ENCODE data around the gene EID2B. TPM values are rescaled to one million over a fixed set of nuclear protein-coding genes. Genes with fewer than 3 reads are reported as not detected.

EID2B gene
- total and polyA plus RNA-seq, 9 of the 15 experiments (the other 6 are each of a cell fraction or from before 2014, with no cell fraction given): 2.8 to 8.8 (median 4.8) TPM

- peak overlapping the region; percentile 83 for H3K4me2 ChIP-seq (ENCODE audit: insufficient read depth, low read length)
- H3K27ac ChIP-seq (ENCODE audit: extremely low read depth, low read depth, low read length): peak overlapping the region; percentile 60
- no peaks in the 10 kb centered on the region for H3K9me1 ChIP-seq (ENCODE audit: control insufficient read depth, insufficient read depth, low read length)
- ChIA-PET POLR2A (interaction anchor here (0.6 to 1.5 kb wide), 3 partner anchors 9 to 380 kb away, joined by 5 to 6 read pairs (median 5); partner anchors contain the start of gene RPS16), CTCF (ENCODE audit: low intra/inter-chr PET ratio) (interaction anchor here (0.5 kb wide), 1 partner anchor 74 kb away, joined by 3 read pairs; no protein-coding TSS in a partner anchor)
- peak overlapping the region; percentile 50 to 84 for H3K9ac ChIP-seq (ENCODE audit: insufficient read depth in 1 of 2, low read depth in 2 of 2, low read length in 2 of 2)
- DNase-seq (ENCODE audit: extremely low read depth in 1 of 4, low spot score in 3 of 4): peak; percentile 46 to 71 (median 61)
- peaks cover 4 to 19% of the 10 kb centered on the region in 2 experiments; a peak in 4 of 5 replicates for H3K27me3 ChIP-seq (ENCODE audit: control insufficient read depth in 2 of 2, insufficient read depth in 2 of 2, low read length in 2 of 2)
- TSS peak; percentile 48 for BruUV-seq (replicated peaks)
- 5% methylated on average over 9 of the region's 9 CpGs for WGBS (ENCODE audit: insufficient coverage, low coverage, missing lambda C conversion rate)
- H4K20me1 ChIP-seq (replicated peaks; ENCODE audit: control insufficient read depth, insufficient read depth, low read length): no peaks in the 10 kb centered on the region
- peak; percentile 77 for ATAC-seq
- intact Hi-C loops (cut with micrococcal nuclease): no loop called here
- in situ Hi-C loops (cut with MboI): no loop called here
- no peaks in the 10 kb centered on the region for H3K79me2 ChIP-seq (ENCODE audit: control insufficient read depth, insufficient read depth, low read length)
- peaks cover 21 to 29% of the 10 kb centered on the region in 2 experiments; a peak in 4 of 5 replicates for H3K4me1 ChIP-seq (replicated peaks in 1 of 2; ENCODE audit: control insufficient read depth in 2 of 2, insufficient read depth in 2 of 2, low read length in 2 of 2)
- H3K36me3 ChIP-seq (ENCODE audit: control insufficient read depth, insufficient read depth, low read length): no peaks in the 10 kb centered on the region
- peak overlapping the region; percentile 96 for H2AFZ ChIP-seq (ENCODE audit: low read depth, low read length)
- H3K4me3 ChIP-seq: peak overlapping the region; percentile 34
- H3K9me3 ChIP-seq (replicated peaks; ENCODE audit: control insufficient read depth, insufficient read depth, low read depth, low read length): no peaks in the 10 kb centered on the region
- FAIRE-seq: peak; percentile 82
- TF ChIP-seq ZKSCAN1 (IDR thresholded peaks at IDR 0.05; ENCODE audit: low read depth, low read length) (no peak), POLR2A (conservative IDR thresholded peaks at IDR 0.05) (no peak), KDM4B (IDR thresholded peaks at IDR 0.05; ENCODE audit: borderline replicate concordance in 2 of 2, low read depth in 1 of 2) (no peak), EGR1 (conservative IDR thresholded peaks at IDR 0.05) (no peak), PHB (CRISPR knock-in tag; IDR thresholded peaks at IDR 0.05) (no peak), ETV6 (IDR thresholded peaks at IDR 0.05; ENCODE audit: borderline replicate concordance in 1 of 2, low read depth in 2 of 2, low read length in 1 of 2) (no peak), ETV6 (CRISPR knock-in tag; IDR thresholded peaks at IDR 0.05; ENCODE audit: borderline replicate concordance) (no peak), NFYB (IDR thresholded peaks at IDR 0.05; ENCODE audit: extremely low read depth, insufficient read length) (no peak), CCAR2 (IDR thresholded peaks at IDR 0.05; ENCODE audit: low read depth, low read length) (no peak), ZC3H4 (CRISPR knock-in tag; IDR thresholded peaks at IDR 0.05; ENCODE audit: borderline replicate concordance) (no peak), CTBP1 (IDR thresholded peaks at IDR 0.05; ENCODE audit: borderline replicate concordance) (peak; percentile 16; the same call in 1 of the 2 replicates), ZEB2 (IDR thresholded peaks at IDR 0.05) (peak; percentile 62; the same call in 1 of the 2 replicates), GATAD2A (IDR thresholded peaks at IDR 0.05) (no peak), ZNF395 (CRISPR knock-in tag; IDR thresholded peaks at IDR 0.05) (0 out of 2 replicates have a peak, but pooled peaks have one; percentile 11), PHF21A (IDR thresholded peaks at IDR 0.05; ENCODE audit: borderline replicate concordance, low read depth) (no peak), SREBF1 (IDR thresholded peaks at IDR 0.05; ENCODE audit: borderline replicate concordance, low read depth, low read length) (no peak), SMC3 (conservative IDR thresholded peaks at IDR 0.05; ENCODE audit: insufficient read depth, low read depth, low read length) (no peak), POLR3G (IDR thresholded peaks at IDR 0.05; ENCODE audit: extremely low read depth, insufficient read length, insufficient replicate concordance) (no peak)
- TF ChIP-seq, protein P1, sequence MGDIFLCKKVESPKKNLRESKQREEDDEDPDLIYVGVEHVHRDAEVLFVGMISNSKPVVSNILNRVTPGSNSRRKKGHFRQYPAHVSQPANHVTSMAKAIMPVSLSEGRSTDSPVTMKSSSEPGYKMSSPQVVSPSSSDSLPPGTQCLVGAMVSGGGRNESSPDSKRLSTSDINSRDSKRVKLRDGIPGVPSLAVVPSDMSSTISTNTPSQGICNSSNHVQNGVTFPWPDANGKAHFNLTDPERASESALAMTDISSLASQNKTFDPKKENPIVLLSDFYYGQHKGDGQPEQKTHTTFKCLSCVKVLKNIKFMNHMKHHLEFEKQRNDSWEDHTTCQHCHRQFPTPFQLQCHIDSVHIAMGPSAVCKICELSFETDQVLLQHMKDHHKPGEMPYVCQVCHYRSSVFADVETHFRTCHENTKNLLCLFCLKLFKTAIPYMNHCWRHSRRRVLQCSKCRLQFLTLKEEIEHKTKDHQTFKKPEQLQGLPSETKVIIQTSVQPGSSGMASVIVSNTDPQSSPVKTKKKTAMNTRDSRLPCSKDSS (IDR thresholded peaks at IDR 0.05; ENCODE audit: low read depth, partially characterized antibody): no peak
- TF ChIP-seq, protein P2, sequence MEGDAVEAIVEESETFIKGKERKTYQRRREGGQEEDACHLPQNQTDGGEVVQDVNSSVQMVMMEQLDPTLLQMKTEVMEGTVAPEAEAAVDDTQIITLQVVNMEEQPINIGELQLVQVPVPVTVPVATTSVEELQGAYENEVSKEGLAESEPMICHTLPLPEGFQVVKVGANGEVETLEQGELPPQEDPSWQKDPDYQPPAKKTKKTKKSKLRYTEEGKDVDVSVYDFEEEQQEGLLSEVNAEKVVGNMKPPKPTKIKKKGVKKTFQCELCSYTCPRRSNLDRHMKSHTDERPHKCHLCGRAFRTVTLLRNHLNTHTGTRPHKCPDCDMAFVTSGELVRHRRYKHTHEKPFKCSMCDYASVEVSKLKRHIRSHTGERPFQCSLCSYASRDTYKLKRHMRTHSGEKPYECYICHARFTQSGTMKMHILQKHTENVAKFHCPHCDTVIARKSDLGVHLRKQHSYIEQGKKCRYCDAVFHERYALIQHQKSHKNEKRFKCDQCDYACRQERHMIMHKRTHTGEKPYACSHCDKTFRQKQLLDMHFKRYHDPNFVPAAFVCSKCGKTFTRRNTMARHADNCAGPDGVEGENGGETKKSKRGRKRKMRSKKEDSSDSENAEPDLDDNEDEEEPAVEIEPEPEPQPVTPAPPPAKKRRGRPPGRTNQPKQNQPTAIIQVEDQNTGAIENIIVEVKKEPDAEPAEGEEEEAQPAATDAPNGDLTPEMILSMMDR (IDR thresholded peaks at IDR 0.05 in 2 of 3, conservative IDR thresholded peaks at IDR 0.05 in 1 of 3; ENCODE audit: insufficient read depth in 2 of 3, low read depth in 1 of 3, low read length in 3 of 3): no peak
Measured at GRCh38 chr19:39518975-39519374, 13.7 kb downstream of the EID2B start.
